GM23338 (cell line): ENCODE measurements around the gene DCANP1.

Experiments
- CTCF ChIP-seq, 2 experiments: fragments of 200-600 bp in 1 of 2; sonication (generic) in 1 of 2; conservative IDR thresholded peaks; 2 replicates each; pipeline versions ENCODE4 v1.5.1 to v1.6.1; 2016 to 2017; ENCODE audit warnings: antibody characterized with exemption in 2 of 2, low read depth in 2 of 2, mild to moderate bottlenecking in 2 of 2, moderate library complexity in 1 of 2
- POLR2AphosphoS5 ChIP-seq: IDR thresholded peaks from 2 replicates; pipeline ENCODE4 v1.6.1; 2016; ENCODE audit warnings: antibody characterized with exemption, low read depth

GRCh38 chr5:135458921-135459331, 11.8 kb upstream of the DCANP1 start:
- TF ChIP-seq CTCF (conservative IDR thresholded peaks at IDR 0.05; ENCODE audit: low read depth in 2 of 2) (no peak), POLR2AphosphoS5 (no peak)
